Chondrocyte (in vitro differentiated cells): Measurements from ENCODE around the gene GNGT1. TPM values are rescaled to one million over a fixed set of nuclear protein-coding genes. Genes with fewer than 3 reads are reported as not detected.

Source experiments
- DNase-seq: peaks from one replicate; pipeline ENCODE4 v3.0.0; 2021; ENCODE audit warnings: mixed read lengths, low spot score
- H3K27ac Mint-ChIP-seq: one replicate; pipeline ENCODE4 v1.8.0; 2021; ENCODE audit warnings: mild to moderate bottlenecking, moderate library complexity, mixed read lengths; ENCODE audit not compliant: unreplicated experiment
- H3K27me3 Mint-ChIP-seq: 2 replicates; pipeline ENCODE4 v1.8.0; 2021; ENCODE audit warnings: low read depth, mixed read lengths
- H3K36me3 Mint-ChIP-seq: 2 replicates; pipeline ENCODE4 v1.8.0; 2021; ENCODE audit warnings: low read depth, mixed read lengths
- H3K4me1 Mint-ChIP-seq: 2 replicates; pipeline ENCODE4 v1.8.0; 2021; ENCODE audit warnings: low read depth, mild to moderate bottlenecking, mixed read lengths
- H3K4me3 Mint-ChIP-seq: one replicate; pipeline ENCODE4 v1.8.0; 2021; ENCODE audit warnings: mild to moderate bottlenecking, moderate library complexity, mixed read lengths; ENCODE audit not compliant: unreplicated experiment
- H3K9me3 Mint-ChIP-seq: 2 replicates; pipeline ENCODE4 v1.8.0; 2021; ENCODE audit warnings: low read depth, mixed read lengths
- total RNA-seq: library from RNA; stranded (reverse); gene quantifications from 3 replicates; pipeline ENCODE4 v1.2.1, GENCODE V29; 2021
- TF ChIP-seq, protein P1 (sequence below): fragments of 200-600 bp; sonication (generic); IDR thresholded peaks from 2 replicates; pipeline ENCODE4 v1.5.0; 2021; ENCODE audit warnings: antibody characterized with exemption, mild to moderate bottlenecking, moderate library complexity

The GNGT1 gene
- total RNA-seq, 1 donor from 2014 or later, result not detected

DNA sequence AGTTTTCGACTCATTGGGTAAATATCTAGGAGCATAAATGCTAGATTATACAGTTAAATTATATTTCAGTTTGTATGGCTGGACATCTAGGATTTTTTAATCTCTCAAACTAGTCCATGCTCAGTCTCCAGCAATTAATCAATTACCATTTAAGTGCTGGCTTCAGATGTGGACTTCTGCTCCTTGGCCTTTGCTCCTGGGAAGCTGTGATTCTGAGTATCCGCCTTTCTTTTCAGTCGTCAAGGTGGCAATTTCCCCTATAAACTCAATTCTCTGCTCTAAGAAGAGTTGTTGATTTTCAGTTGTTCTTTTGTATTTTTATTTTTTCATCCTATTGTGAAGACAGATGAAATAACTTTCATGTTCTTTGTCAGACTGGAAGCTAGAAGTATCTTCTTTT lies 39.5 kb upstream of the GNGT1 start:
- TF ChIP-seq, protein P1, sequence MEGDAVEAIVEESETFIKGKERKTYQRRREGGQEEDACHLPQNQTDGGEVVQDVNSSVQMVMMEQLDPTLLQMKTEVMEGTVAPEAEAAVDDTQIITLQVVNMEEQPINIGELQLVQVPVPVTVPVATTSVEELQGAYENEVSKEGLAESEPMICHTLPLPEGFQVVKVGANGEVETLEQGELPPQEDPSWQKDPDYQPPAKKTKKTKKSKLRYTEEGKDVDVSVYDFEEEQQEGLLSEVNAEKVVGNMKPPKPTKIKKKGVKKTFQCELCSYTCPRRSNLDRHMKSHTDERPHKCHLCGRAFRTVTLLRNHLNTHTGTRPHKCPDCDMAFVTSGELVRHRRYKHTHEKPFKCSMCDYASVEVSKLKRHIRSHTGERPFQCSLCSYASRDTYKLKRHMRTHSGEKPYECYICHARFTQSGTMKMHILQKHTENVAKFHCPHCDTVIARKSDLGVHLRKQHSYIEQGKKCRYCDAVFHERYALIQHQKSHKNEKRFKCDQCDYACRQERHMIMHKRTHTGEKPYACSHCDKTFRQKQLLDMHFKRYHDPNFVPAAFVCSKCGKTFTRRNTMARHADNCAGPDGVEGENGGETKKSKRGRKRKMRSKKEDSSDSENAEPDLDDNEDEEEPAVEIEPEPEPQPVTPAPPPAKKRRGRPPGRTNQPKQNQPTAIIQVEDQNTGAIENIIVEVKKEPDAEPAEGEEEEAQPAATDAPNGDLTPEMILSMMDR, result no peak
- DNase-seq, result no peak
- no peaks in the 10 kb centered on the region for H3K27me3 Mint-ChIP-seq

DNA sequence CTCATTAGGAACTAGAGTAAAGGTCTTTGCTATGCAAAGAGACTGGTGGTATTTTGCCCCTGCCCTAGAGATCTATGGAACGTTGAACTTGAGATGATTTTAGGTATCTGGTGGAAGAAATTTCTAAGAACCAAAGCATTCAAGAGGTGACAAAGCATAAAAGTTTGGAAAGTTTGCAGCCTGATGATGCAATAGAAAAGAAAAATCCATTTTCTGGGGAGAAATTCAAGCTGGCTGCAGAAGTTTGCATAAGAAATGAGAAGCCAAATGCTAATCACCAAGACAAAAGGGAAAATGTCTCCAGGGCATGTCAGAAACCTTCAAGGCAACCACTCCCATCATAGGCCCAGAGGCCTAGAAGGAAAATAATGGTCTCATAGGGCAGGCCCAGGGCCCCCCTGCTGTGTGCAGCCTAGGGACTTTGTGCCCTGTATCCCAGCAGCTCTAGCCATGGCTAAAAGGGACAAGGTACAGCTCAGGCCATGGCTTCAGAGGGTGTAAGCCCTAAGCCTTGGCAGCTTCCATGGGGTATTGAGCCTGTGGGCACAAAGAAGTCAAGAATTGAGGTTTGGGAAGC lies 32.3 kb upstream of the GNGT1 start:
- TF ChIP-seq, protein P1, result no peak
- Mint-ChIP-seq H3K27ac (no peak overlapping the region), H3K27me3 (no peaks in the 10 kb centered on the region), H3K4me1 (no peaks in the 10 kb centered on the region), H3K9me3 (peaks cover 14% of the 10 kb centered on the region), H3K36me3 (peaks cover 3% of the 10 kb centered on the region), H3K4me3 (no peak overlapping the region)
- DNase-seq, result no peak

More for the DNA sequence above, 39.5 kb upstream of the GNGT1 start:
- Mint-ChIP-seq H3K36me3 (no peaks in the 10 kb centered on the region), H3K4me3 (no peak overlapping the region), H3K4me1 (no peaks in the 10 kb centered on the region), H3K27ac (no peak overlapping the region), H3K9me3 (no peaks in the 10 kb centered on the region)

DNA sequence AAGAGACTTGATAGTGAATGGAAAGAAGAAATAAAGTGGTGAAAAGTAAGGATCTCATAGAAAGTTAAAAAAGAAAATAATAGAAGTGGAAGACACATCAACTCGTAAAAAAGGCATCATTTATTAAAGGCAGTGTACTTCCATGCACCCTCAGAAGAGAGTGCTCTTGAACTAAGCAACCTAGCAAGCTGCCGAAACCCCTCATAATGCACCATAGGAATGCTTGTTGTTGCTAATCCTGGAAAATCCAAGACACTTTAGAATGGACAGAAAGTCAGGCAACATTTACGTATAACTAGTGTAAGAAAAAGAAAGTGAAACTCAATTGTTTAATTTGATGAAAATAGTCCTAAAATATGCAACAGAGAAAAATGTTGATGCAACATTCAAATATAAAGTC lies 28.6 kb upstream of the GNGT1 start:
- no peak for DNase-seq
- no peak overlapping the region for H3K4me3 Mint-ChIP-seq
- H3K27me3 Mint-ChIP-seq, result no peaks in the 10 kb centered on the region
- no peak overlapping the region for H3K27ac Mint-ChIP-seq
- TF ChIP-seq, protein P1, result no peak
- peaks cover 20% of the 10 kb centered on the region for H3K9me3 Mint-ChIP-seq
- peaks cover 7% of the 10 kb centered on the region for H3K36me3 Mint-ChIP-seq
- H3K4me1 Mint-ChIP-seq, result peaks cover 5% of the 10 kb centered on the region

DNA sequence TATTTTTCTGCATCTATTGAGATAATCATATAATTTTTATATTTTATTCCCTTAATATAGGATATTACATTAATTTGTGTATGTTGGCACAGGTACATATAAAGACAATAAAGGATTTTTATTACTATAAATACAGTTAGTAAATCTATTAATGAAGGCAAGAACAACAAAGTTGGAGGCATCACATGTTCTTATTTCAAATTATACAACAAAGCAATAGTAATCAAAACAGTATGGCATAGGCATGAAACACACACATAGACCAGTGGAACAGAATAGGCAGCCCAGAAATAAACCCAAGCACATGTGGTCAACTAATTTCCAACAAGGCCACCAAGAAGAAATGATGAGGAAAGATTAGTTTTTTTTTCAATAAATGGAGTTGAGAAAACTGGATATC lies 27.0 kb upstream of the GNGT1 start:
- no peak overlapping the region for H3K4me3 Mint-ChIP-seq
- peaks cover 16% of the 10 kb centered on the region for H3K9me3 Mint-ChIP-seq
- no peaks in the 10 kb centered on the region for H3K27me3 Mint-ChIP-seq
- H3K4me1 Mint-ChIP-seq, result peaks cover 14% of the 10 kb centered on the region
- no peak overlapping the region for H3K27ac Mint-ChIP-seq
- DNase-seq, result no peak
- peaks cover 7% of the 10 kb centered on the region for H3K36me3 Mint-ChIP-seq
- TF ChIP-seq, protein P1, result no peak

DNA sequence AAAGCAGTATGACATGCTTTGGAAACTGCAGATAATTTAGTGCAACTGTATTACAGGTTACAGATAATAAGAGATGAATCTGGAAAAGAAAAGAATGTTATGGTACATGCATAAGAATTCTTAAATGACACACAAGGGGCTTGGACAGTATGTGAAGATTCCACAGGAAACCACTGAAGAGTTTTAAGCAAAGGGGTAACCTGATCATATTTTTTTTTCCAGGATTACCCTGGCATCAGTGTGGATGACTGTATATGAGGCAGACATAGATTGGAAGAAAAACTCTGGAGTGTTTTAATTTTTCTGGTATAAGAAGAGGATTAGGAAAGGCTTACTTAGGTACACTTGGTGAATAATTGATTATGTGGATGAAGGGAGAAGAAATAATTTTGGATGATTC lies 23.9 kb upstream of the GNGT1 start:
- TF ChIP-seq, protein P1, result no peak
- H3K4me1 Mint-ChIP-seq, result peaks cover 14% of the 10 kb centered on the region
- peaks cover 14% of the 10 kb centered on the region for H3K9me3 Mint-ChIP-seq
- DNase-seq, result no peak
- no peaks in the 10 kb centered on the region for H3K27me3 Mint-ChIP-seq
- no peak overlapping the region for H3K27ac Mint-ChIP-seq
- peaks cover 6% of the 10 kb centered on the region for H3K36me3 Mint-ChIP-seq
- no peak overlapping the region for H3K4me3 Mint-ChIP-seq
